ENCODE results near the gene RSPRY1. TPM values are rescaled to one million over a fixed set of nuclear protein-coding genes. Genes with fewer than 3 reads are reported as not detected.

Gene RSPRY1
- total RNA-seq, 1 donor from 2014 or later, result 14.0 TPM

DNA sequence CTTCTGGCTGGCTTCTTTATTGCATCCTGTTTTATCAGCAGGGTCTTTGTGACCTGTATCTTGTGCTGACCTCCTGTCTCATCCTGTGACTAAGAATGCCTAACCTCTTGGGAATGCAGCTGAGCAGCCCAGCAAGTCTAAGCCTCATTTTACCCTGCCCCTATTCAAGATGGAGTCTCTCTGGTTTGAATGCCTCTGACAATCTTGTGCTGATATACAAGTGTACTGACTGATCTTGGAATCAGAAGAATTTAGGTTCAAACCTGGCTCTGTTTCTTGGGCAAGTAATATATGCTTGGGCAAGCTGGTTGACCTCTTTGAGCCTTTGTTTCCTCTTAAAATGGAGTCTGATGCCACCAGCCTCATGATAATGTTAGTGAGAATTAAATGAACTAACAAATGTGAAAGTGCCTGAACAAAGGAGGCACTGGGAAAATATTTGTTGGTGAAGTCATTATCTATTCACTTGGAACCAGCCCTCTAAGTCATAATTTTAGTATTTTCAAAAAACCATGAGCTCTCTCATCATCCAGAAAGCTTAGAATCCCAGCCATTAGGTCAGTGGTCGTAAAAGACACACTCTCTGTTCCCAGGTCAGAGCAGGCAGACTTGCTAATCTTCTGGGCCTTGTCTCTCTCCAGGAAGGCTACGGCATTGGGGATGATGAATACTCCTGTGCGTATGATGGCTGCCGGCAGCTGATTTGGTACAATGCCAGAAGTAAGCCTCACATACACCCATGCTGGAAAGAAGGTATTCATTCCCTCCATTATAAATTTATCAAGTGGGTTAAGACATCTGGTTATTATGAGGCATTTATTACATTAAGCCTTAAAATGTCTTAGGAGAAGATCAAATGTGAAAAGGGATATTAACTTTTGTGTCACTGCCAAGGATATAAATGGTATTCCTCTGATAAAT lies 40.8 kb downstream of the RSPRY1 start:
- Histone ChIP-seq H3K9me3 (replicated peaks) (no peaks in the 10 kb centered on the region), H3K27ac (replicated peaks) (no peak overlapping the region), H3K27me3 (ENCODE audit: low read depth) (no peaks in the 10 kb centered on the region), H3K4me3 (no peak overlapping the region), H3K36me3 (peaks cover 98% of the 10 kb centered on the region), H3K4me1 (peaks cover 3% of the 10 kb centered on the region)
- intact Hi-C loops (cut with micrococcal nuclease), result no loop called here
- TF ChIP-seq, protein P1, sequence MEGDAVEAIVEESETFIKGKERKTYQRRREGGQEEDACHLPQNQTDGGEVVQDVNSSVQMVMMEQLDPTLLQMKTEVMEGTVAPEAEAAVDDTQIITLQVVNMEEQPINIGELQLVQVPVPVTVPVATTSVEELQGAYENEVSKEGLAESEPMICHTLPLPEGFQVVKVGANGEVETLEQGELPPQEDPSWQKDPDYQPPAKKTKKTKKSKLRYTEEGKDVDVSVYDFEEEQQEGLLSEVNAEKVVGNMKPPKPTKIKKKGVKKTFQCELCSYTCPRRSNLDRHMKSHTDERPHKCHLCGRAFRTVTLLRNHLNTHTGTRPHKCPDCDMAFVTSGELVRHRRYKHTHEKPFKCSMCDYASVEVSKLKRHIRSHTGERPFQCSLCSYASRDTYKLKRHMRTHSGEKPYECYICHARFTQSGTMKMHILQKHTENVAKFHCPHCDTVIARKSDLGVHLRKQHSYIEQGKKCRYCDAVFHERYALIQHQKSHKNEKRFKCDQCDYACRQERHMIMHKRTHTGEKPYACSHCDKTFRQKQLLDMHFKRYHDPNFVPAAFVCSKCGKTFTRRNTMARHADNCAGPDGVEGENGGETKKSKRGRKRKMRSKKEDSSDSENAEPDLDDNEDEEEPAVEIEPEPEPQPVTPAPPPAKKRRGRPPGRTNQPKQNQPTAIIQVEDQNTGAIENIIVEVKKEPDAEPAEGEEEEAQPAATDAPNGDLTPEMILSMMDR (IDR thresholded peaks at IDR 0.05; ENCODE audit: borderline replicate concordance), result no peak
- no peak for DNase-seq

DNA sequence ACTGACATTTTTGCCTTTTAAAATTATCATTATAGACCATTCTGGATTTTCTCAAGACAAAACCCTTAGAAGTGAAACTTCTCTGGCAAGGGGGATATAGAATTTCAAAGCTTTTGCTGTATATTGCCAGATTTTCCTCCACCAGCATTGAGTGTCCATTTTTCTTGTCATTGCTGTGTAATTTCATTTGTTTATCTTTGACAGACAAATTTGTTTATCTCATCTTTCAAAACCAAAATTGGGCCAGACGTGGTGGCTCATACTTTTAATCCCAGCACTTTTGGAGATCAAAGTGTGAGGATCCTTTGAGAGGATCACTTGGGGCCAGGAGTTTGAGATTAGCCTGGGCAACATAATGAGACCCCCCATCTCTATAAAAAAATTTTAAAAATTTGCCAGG lies 43.0 kb downstream of the RSPRY1 start:
- no peak overlapping the region for H3K27ac ChIP-seq (replicated peaks)
- intact Hi-C loops (cut with micrococcal nuclease), result no loop called here
- H3K36me3 ChIP-seq, result peaks cover 98% of the 10 kb centered on the region
- no peaks in the 10 kb centered on the region for H3K9me3 ChIP-seq (replicated peaks)
- no peaks in the 10 kb centered on the region for H3K27me3 ChIP-seq (ENCODE audit: low read depth)
- H3K4me1 ChIP-seq, result peaks cover 16% of the 10 kb centered on the region
- no peak for DNase-seq
- no peak overlapping the region for H3K4me3 ChIP-seq
- TF ChIP-seq, protein P1 (IDR thresholded peaks at IDR 0.05; ENCODE audit: borderline replicate concordance), result no peak

DNA sequence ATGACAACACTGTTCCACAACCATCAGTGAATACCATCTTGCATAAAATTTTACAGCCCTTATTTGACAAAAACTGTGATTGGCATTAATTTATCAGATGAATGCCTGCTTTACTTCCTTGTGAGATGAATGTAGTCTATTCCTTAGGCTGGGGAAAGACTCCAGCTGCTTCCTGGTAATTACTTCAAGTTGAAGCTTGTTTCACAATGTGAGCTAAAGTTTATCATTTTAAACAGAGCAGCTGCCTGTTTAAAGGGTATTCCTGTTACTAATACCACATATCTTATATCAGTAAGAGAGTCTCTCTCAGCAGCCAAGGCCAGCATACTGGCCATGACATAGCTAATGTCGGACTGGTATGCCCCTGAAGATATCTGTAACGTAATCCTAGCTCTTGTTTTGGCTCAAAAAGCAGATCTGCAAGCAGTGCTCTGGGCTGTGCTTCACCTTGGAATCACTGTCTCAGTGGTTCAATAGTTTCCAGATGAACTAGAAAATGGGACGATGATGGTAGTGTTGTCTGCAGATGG lies 45.8 kb downstream of the RSPRY1 start:
- H3K36me3 ChIP-seq, result peaks cover 96% of the 10 kb centered on the region
- no peak overlapping the region for H3K4me3 ChIP-seq
- TF ChIP-seq, protein P1 (IDR thresholded peaks at IDR 0.05; ENCODE audit: borderline replicate concordance), result no peak
- H3K9me3 ChIP-seq (replicated peaks), result no peaks in the 10 kb centered on the region
- peaks cover 36% of the 10 kb centered on the region for H3K4me1 ChIP-seq
- DNase-seq, result no peak
- no peaks in the 10 kb centered on the region for H3K27me3 ChIP-seq (ENCODE audit: low read depth)
- no peak overlapping the region for H3K27ac ChIP-seq (replicated peaks)
- intact Hi-C loops (cut with micrococcal nuclease), result no loop called here

DNA sequence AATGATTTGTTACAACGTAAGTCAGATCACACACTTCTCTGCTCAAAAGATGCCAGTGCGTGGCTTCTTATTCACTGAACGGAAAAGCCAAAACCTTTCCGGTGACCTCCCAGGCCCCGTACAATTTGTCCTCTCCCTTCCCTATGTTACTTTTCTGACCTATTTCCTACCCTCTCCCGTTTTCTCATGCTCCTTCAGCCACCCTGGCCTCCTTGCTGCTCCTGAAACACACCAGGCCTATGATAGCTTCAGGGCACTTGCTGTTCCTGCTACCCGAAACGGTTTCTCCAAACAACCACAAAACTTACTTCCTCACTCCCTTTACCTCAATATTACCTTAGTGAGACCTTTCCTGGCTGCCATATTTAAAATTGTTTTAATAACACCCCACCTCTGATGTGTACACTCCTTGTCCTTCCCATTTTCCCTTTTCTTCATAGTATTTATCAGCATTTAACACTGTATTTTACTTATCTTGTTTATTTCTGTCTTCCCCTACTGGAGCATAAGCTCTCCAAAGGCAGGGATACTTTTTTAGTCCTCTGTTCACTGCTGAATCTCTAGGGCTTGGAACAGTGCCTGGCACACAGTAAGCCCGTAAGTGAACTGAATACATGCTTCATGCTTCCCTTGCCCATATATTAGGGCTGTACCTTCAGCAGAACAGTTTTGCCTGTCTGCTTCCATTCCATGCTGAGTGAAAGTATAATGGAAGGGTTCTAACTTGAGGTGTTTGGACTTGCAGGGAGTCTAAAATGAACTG lies 48.0 kb downstream of the RSPRY1 start:
- intact Hi-C loops (cut with micrococcal nuclease), result no loop called here
- Histone ChIP-seq H3K27ac (replicated peaks) (peak overlapping the region; percentile 87), H3K9me3 (replicated peaks) (no peaks in the 10 kb centered on the region), H3K4me3 (peak overlapping the region; percentile 3), H3K27me3 (ENCODE audit: low read depth) (no peaks in the 10 kb centered on the region), H3K4me1 (peaks cover 36% of the 10 kb centered on the region), H3K36me3 (peaks cover 96% of the 10 kb centered on the region)
- no peak for DNase-seq
- TF ChIP-seq, protein P1 (IDR thresholded peaks at IDR 0.05; ENCODE audit: borderline replicate concordance), result no peak

DNA sequence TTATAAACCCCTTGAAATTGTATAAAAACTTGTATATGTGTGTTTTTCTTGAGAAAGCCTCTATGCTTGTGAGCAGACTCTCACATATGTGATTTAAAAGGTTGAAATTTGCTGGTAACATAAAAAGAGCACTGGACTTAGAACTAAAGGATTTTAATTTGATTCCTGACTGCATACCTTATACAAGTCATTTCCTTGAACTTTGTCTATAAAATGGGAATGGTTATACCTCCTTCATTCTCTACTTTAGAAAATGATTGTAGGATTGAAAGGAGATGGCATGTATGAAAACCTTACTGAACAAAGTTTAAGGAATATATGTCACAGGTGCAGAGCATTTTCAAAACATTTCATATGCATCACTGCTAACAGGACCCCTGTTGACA lies 48.6 kb downstream of the RSPRY1 start:
- Histone ChIP-seq H3K27ac (replicated peaks) (peak overlapping the region; percentile 87), H3K36me3 (peaks cover 97% of the 10 kb centered on the region), H3K27me3 (ENCODE audit: low read depth) (no peaks in the 10 kb centered on the region), H3K4me3 (no peak overlapping the region), H3K9me3 (replicated peaks) (no peaks in the 10 kb centered on the region), H3K4me1 (peaks cover 36% of the 10 kb centered on the region)
- no peak for DNase-seq
- TF ChIP-seq, protein P1 (IDR thresholded peaks at IDR 0.05; ENCODE audit: borderline replicate concordance), result no peak
- intact Hi-C loops (cut with micrococcal nuclease), result no loop called here

Data from left ventricle myocardium inferior (tissue), 1 donor.